Measurements from ENCODE around the gene SLC16A13. TPM values are rescaled to one million over a fixed set of nuclear protein-coding genes. Genes with fewer than 3 reads are reported as not detected.

Gene SLC16A13
- total RNA-seq, 4 donors from 2014 or later = 2.7 to 5.6 (median 3.6) TPM

DNA sequence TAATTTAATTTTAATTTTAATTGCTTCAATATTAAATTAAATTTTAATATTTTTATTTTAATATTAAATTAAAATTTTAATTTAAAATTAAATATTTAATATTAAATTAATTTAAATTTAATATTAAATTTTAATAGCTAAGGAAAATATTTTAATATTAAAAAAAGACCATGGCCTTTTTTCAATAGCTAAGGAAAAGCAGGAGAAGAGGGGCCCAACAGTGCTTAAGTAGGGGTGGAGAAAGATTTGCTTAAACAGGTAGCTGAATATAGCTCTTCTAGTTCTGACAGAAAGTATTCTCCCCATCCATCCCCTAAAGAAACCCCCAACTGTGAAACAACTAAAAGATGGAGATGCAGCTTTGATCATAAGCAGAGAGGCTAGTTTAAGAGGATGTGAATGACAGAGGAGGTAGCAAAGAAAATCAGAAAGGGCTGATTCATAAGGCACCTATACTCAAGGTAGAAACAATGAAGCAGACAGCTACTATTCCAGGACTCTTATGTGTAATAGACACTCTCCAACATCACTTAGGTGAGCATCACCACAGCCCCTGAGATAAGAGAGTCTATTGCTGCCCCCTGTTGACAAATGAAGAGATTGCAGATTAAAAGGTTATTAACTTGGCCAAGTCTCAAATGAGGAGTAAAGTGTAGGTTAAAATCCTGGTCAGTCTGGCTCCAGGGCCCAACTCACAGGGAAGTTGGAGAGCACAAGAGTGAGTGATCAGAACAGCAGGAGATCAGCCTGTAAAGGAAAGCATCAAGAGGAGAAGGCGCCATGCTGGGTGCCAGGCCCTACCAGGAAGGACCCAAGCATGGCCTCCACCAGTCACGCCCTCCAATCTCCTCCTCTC, 31.2 kb upstream of the SLC16A13 start:
- Histone ChIP-seq H3K9me3 (no peaks in the 10 kb centered on the region), H3K27ac (peak overlapping the region in 1 of 4 donors; percentile 9), H3K36me3 (peaks cover 4 to 84% (median 12%) of the 10 kb centered on the region in 3 donors), H3K4me3 (no peak overlapping the region), H3K4me1 (peaks cover 0 to 32% (median 0%) of the 10 kb centered on the region in 3 donors), H3K27me3 (no peaks in the 10 kb centered on the region)
- intact Hi-C loops (cut with DNase I) = loop anchor here (10.0 kb wide), 1 partner anchor 340 kb away; no protein-coding TSS in a partner anchor
- TF ChIP-seq, protein P1, sequence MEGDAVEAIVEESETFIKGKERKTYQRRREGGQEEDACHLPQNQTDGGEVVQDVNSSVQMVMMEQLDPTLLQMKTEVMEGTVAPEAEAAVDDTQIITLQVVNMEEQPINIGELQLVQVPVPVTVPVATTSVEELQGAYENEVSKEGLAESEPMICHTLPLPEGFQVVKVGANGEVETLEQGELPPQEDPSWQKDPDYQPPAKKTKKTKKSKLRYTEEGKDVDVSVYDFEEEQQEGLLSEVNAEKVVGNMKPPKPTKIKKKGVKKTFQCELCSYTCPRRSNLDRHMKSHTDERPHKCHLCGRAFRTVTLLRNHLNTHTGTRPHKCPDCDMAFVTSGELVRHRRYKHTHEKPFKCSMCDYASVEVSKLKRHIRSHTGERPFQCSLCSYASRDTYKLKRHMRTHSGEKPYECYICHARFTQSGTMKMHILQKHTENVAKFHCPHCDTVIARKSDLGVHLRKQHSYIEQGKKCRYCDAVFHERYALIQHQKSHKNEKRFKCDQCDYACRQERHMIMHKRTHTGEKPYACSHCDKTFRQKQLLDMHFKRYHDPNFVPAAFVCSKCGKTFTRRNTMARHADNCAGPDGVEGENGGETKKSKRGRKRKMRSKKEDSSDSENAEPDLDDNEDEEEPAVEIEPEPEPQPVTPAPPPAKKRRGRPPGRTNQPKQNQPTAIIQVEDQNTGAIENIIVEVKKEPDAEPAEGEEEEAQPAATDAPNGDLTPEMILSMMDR (IDR thresholded peaks at IDR 0.05) = peak; percentile 30 to 78 (median 64)
- no peak for TF ChIP-seq POLR2A (IDR thresholded peaks at IDR 0.05)
- WGBS, 2 donors = 60 to 76% methylated on average over 2 of the region's 2 CpGs
- DNase-seq = no peak

DNA sequence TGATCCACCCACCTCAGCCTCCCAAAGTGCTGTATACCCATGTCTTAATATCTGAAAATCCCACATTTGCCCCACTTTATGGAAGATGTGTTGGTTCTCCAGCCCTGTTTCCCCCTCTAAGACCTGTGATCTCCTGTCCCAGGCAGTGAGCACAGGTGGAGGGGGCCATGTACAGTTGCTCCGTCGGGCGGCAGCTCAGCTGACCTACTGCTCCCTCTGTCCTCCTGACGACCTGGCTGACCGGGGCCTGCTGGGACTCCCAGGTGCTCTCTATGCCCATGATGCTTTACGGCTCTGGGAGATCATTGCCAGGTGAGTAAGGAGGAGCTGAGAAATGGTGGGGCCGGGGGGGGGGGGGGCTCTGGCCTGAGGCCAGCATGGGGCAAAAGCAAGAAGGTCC, 30.1 kb upstream of the SLC16A13 start:
- DNase-seq = no peak
- Histone ChIP-seq H3K27ac (no peak overlapping the region), H3K27me3 (no peaks in the 10 kb centered on the region), H3K4me3 (no peak overlapping the region), H3K36me3 (peaks cover 0 to 82% (median 7%) of the 10 kb centered on the region in 3 donors), H3K4me1 (peaks cover 5 to 43% (median 10%) of the 10 kb centered on the region in 3 donors), H3K9me3 (no peaks in the 10 kb centered on the region)
- intact Hi-C loops (cut with DNase I) = loop anchor here (10.0 kb wide), 1 partner anchor 341 kb away; no protein-coding TSS in a partner anchor
- TF ChIP-seq, protein P1 (IDR thresholded peaks at IDR 0.05) = no peak
- no peak for TF ChIP-seq POLR2A (IDR thresholded peaks at IDR 0.05)
- WGBS, 2 donors = 75 to 80% methylated on average over 4 to 5 of the region's 7 CpGs

DNA sequence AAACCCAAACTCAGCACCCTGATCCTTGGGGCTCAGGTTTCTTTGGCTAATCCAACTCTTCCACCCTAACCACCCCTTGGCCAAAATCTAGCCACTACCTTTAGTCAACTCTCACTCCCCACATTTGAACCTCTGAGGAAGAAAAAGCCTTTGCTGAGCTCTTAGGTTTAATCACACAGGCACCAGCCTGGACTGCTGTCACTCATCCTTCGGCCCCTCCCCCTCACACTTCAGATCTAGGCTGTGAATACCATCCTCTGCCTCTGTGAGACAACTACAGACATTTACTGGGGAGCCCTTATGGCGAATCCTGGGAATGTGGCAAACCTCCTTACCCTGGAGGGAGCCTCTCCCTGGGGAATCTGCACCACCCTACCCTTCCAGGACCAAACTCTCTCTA, 28.7 kb upstream of the SLC16A13 start:
- no peak overlapping the region for H3K27ac ChIP-seq
- H3K36me3 ChIP-seq = peaks cover 0 to 67% (median 3%) of the 10 kb centered on the region in 3 donors
- no peaks in the 10 kb centered on the region for H3K9me3 ChIP-seq
- DNase-seq = no peak
- H3K4me1 ChIP-seq = peaks cover 15 to 47% (median 19%) of the 10 kb centered on the region in 3 donors
- intact Hi-C loops (cut with DNase I) = loop anchor here (10.0 kb wide), 1 partner anchor 342 kb away; no protein-coding TSS in a partner anchor
- WGBS, 2 donors = 65 to 100% methylated on average over 1 to 2 of the region's 2 CpGs
- no peak overlapping the region for H3K4me3 ChIP-seq
- TF ChIP-seq POLR2A (IDR thresholded peaks at IDR 0.05) = no peak
- TF ChIP-seq, protein P1 (IDR thresholded peaks at IDR 0.05) = no peak
- H3K27me3 ChIP-seq = no peaks in the 10 kb centered on the region

- Histone ChIP-seq H3K27me3 (no peaks in the 10 kb centered on the region), H3K4me1 (peaks cover 25 to 58% (median 26%) of the 10 kb centered on the region in 3 donors), H3K36me3 (peaks cover 0 to 50% (median 0%) of the 10 kb centered on the region in 3 donors), H3K4me3 (no peak overlapping the region), H3K27ac (peak overlapping the region in 1 of 4 donors; percentile 98), H3K9me3 (no peaks in the 10 kb centered on the region)
- no peak for TF ChIP-seq POLR2A (IDR thresholded peaks at IDR 0.05)
- TF ChIP-seq, protein P1 (IDR thresholded peaks at IDR 0.05) = no peak
- 85 to 87% methylated on average over 2 of the region's 2 CpGs for WGBS, 2 donors
- intact Hi-C loops (cut with DNase I) = no loop called here
- no peak for DNase-seq
Measured at GRCh38 chr17:7010523-7010922, 25.3 kb upstream of the SLC16A13 start.

- no peaks in the 10 kb centered on the region for H3K27me3 ChIP-seq
- no peak for DNase-seq
- TF ChIP-seq, protein P1 (IDR thresholded peaks at IDR 0.05) = no peak
- no peak for TF ChIP-seq POLR2A (IDR thresholded peaks at IDR 0.05)
- 34 to 39% methylated on average over 14 of the region's 14 CpGs for WGBS, 2 donors
- peak overlapping the region in 3 of 4 donors; percentile 98 for H3K27ac ChIP-seq
- peak overlapping the region; percentile 87 to 95 (median 90) for H3K4me3 ChIP-seq
- intact Hi-C loops (cut with DNase I) = no loop called here
- H3K36me3 ChIP-seq = peaks cover 0 to 44% (median 0%) of the 10 kb centered on the region in 3 donors
- H3K9me3 ChIP-seq = no peaks in the 10 kb centered on the region
- H3K4me1 ChIP-seq = peaks cover 28 to 67% (median 33%) of the 10 kb centered on the region in 3 donors
Measured at GRCh38 chr17:7011415-7011814, 24.4 kb upstream of the SLC16A13 start.
